HCEC 1CT (cell line): ENCODE measurements around the gene MRPL57.
"Not testable (repeated sequence)": the region's sequence is repeated elsewhere in the genome, so short reads cannot be mapped to it uniquely, and the experiment has no call there.

ENCODE experiments used
- DNase-seq: peaks from one replicate; pipeline ENCODE4 v3.0.0-alpha.2; 2017

Gene MRPL57

DNA sequence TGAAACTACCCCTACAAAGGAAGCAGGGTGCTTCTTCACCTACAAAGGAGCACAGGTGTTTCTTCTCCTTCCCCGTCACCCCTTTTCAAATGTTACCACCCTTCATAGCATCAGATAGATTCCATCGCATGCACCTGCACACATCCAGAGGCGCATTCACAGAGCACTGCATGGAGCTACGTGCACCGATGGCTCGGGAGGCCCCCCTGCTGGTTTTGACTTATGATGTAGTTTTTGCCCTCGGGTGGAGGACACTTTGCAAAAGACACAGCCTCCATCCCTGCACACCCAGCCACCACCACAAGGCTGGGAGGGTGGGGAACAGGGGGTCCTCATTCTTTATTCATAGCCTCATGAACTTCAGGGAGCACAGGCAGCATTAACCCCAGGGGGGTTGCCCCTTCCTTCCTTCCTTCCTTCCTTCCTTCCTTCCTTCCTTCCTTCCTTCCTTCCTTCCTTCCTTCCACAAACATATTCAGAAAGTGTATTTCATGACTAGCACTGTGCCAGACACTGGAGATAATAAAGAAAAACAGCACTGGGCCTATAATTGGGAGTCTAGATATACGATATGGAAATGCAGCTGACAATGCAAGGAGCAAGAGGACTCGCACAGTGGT lies 21.3 kb downstream of the MRPL57 start:
- DNase-seq: not testable (repeated sequence)

DNA sequence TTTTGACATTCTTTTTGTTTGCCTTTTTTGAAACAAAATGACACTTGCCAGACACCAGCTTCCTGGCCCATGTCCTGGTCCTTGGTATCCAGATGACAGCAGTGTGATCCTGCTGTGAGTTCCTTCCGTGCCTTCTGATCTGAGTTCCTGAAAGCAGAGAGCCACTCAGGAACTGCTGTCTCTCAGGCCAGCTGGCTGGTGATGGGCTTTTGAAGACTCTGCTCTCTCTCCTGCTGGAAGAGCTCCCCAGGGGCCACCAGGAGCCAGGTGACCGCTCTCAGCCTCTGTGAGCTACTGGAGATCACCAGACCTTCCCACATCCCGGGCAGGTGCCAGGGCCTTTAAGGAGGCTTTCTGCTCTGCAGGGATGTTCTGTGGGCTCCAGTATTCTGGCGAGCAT lies 21.9 kb downstream of the MRPL57 start:
- DNase-seq: not testable (repeated sequence)

DNA sequence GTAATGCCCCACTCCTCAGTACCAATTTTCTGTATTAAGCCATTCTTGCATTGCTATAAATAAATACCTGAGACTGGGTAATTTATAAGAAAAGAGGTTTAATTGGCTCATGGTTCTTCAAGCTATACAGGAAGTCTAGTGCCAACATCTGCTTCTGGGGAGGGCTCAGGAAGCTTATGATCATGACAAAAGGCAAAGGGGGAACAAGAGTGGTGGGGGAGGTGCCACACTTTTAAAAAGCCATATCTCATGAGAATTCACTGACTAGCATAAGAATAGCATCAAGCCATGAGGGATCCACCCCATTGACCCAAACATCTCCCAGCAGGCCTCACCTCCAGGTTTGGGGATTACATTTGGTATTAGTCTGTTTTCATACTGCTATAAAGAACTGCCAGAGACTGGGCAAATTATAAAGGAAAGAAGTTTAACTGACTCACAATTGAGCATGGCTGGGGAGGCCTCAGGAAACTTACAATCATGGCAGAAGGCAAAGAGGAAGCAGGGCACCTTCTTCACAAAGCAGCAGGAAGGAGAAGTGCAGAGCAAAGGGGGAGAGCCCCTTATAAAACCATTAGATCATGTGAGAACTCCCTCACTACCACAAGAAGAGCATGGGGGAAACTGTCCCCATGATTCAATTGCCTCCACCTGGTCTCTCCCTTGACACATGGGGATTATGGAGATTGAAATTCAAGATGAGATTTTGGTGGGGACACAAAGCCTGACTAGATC lies 25.2 kb downstream of the MRPL57 start:
- not testable (repeated sequence) for DNase-seq

DNA sequence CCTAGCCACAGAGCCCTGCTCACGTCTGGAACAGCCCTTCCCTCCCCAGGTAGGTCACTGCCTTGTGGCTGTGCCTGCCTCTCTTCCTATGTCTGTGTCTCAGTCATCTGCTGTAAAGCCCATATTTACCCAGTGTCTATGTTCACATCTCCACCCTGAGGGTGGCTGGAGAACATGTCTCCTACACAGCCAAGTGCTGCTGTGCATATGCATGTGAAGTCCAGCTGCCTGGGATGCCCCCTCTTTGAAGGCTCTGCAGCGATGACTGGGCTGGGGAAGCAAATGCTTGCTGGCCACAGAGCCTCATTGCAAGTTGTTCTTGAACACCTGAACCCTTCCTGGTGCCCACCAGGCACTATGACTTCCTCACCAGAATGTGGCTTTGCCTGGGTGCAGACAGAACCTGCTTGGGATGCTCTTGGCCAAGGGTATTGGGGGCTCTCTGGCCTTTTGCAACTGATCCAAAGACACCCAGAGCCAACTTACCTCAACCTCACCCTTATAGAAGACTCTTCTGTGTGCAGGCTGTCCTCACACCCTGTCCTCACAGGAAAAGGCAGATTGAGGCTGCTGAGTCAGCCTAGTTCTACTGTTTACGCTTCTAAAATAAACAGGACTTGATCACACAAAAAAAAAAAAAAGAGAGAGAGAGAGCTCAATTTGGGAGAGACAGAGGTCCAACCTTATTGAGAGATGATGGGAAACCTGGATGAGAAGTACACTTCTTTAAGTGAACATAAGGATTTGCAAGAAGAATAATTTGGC lies 26.5 kb downstream of the MRPL57 start:
- peak; percentile 14 for DNase-seq

DNA sequence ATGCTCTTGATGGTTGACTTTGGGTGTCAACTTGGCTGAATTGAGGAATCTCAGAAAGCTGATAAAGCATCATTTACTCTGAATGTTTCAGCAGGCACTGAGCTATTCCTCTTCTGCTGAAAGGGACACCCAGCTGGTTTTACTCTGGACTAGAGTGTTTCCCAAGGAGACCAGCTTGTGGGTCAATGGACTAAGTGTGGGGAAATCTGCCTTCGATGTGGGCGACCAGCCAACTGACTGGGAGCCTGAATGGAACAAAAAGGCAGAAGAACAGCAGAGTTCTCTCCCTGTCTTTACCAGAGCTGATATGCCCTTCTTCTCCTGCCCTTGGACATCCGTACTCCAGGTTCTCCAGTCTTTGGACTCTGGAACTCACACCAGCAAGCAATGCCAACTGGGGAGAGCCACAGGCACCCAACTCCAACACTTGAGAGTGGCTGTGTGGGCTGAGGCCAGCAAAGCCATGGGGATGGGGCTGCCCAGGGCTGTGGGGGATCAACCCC lies 32.2 kb downstream of the MRPL57 start:
- no peak for DNase-seq

DNA sequence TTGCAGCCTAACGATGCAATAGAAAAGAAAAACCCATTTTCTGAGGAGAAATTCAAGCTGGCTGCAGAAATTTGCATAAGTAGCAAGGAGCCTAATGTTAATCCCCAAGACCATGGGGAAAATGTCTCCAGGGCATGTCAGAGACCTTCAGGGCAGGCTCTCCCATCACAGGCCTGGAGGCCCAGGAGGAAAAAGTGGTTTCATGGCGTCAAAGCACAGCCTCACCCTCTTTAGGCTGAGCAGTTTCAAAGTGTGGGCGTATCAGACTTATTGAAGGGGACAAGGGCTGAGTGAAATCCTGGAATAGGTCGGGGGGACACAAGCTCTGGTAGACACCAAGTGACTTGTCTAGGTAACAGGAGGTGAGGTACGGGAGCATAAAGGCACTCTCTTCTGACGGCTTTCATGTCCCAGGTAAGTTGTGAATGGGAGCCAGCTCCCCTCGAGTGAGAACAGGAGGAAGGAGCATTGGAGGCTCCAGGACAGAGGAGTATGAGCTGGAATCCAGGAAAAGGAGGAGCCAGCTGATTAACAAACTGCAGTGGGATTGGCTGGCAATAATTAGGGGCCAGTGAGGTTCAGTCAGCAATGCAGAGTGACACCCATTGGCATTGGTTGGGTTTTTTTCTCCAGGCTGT lies 35.8 kb downstream of the MRPL57 start:
- no peak for DNase-seq

DNA sequence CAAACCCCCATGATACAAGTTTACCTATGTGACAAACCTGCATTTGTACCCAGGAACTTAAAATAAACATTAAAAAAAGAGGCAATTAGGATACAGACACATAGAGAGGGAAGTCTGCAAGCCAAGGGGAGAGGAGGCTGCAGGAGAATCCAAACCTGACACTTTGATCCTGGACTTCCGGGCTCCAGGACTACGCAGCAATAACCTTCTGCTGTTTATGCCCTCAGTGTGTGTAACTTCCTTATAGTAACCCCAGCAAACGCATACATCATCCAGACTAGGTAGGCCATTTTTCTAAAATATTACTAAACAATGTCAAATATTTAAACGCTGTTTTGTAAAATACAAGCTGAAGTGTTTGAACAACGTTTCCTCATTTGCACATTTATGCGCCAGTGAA lies 39.0 kb downstream of the MRPL57 start:
- DNase-seq: not testable (repeated sequence)

DNA sequence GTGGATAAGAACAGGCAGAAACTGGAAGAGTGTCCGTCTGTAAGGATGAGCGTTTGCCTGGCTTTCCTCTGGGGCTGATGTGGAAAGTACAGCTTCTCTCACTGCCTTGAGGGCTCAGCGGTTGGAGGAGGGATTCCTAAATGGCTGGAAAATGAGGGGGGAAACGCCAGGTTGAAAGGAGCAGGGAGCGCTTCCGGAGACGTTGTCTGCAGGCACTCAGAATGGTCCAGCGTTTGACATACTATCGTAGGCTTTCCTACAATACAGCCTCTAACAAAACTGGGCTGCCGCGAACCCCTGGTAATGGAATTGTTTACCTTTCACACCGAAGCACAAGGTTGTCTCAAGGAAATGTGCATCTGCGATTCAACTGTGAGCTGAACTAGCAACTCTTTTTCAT lies 39.9 kb downstream of the MRPL57 start:
- DNase-seq: no peak

DNA sequence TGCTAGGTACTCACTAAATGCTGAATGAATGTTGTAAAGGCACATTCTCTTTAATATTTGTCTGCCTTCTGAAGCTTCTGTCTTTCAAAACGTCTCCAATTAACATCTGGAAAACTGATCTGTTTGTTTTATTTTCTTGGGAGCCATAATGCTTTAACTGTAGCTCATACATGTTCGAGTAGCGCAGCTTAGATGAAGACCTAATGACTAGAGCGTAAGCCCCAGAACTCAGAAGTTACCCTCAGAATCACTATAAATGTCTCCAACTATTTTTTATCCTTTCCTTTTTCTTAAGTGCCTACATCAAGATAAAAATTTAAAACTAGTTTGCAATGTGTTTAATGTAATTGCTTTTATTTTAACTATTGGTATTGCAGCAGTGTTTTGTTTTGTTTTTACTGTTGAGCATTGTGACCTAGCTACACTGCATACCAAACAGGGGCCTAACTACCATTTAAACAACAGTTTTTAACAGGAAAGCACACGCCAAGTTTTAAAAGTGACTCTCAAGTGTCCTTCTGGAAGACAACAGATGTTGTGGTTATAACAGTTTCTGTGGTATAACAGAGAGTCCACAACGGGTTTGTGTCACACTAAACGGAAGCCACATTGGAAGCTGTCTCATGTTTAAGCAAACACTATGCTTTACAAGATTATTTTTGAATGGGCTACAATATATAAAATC lies 42.0 kb downstream of the MRPL57 start:
- DNase-seq: no peak

DNA sequence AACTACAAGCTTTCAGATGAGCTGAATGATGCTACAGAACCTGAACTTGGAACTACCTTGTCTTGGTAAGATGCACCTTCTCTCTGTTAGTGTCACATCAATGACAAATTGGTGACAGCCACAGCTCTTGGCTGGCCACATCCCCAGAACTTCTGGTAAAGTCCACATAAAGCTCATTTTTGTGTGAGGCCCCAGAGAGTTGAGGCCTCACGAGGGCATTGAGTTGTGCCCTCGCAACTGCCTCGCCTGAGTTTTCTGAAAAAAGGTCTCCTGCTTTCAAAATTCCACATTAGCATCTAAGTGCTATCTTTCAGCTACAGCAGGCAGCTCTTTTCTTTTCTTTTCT lies 42.6 kb downstream of the MRPL57 start:
- no peak for DNase-seq

DNA sequence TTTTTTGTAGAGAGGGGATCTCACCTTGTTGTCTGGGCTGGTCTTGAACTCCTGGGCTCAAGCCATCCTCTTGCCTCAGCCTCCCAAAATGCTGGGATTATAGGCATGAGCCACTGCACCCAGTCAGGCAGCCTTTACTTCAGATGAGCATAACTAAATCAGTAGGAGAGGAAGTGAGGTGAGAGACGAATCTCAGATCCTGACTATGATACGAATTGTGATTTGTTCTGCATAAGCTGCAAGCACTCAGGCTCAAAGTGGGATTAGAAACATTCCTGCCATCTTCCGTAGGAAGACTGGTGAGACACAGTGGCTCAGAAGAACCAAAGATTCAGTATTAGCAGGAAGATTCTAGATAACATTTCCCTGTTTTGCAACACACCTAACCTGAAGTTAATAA lies 43.3 kb downstream of the MRPL57 start:
- not testable (repeated sequence) for DNase-seq

DNA sequence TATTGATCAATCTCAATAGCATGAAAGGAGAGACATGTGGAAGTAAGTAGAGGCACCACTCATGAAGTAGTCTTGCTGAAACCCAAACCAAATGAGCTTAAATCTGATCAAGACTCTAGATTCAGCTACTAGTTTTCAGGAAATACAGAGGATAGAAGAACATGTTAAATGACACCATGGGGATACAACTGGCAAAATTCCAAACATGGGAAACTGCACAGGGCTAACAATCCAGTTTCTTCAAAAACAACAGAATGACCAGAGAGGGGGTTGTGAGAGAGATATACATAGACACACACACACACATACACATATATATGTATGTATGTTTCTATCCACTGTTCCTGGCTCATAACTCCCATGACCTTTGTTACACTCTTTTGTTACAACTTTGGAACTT lies 44.8 kb downstream of the MRPL57 start:
- no peak for DNase-seq

DNA sequence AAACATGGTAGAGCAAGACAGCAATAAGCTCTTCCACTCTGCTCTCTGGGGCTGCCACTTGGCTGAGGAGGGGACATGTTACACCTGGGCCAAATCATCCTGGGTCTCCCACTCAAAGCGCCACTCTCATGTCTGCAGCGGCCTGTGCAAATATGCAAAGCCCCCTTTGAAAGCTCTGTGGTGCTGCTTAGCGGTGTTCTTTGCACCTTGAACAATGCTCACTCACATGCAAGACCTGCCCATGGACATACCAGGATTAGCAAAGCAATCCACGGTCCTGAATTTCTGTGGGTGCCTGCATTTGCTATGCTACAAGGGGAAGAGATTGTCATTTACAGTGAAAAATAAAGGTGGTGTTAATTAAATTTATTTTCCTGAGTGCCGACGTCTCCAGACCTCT lies 48.6 kb downstream of the MRPL57 start:
- DNase-seq: no peak

DNA sequence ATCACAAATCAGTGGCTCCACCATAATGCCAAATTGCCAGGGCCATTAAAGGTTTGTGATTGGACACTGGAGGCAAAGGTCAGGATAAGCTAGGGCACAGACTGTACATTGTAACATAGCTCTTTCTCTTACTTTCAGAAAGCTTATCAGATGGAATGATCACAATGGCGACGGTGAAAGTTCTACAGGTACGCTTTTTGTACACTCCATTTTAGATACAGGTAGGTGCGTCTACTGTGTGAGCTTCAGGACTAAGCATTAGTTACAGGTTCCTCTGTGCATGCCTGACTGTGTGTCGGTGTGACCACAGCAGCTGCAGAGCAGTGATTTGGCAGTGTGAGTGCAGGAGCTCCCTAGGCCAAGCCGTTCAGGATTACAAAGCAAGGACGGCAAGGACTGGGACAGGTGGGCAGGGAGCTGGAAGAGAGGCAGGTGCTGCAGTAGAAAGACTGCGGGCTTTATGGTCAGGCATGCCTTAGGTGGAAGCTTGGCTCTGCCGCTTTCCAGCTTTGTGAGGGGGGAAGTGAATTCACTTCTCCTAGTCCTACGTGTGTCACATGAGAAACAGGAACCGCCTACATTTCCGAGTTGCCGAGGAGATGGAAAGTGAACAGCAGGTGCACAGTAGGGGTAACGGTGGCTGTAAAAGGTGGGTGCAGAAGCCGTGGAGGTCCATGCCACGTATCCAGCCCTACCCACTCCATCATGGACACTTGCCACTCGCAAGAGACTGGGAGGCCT lies 49.6 kb downstream of the MRPL57 start:
- DNase-seq: no peak

DNA sequence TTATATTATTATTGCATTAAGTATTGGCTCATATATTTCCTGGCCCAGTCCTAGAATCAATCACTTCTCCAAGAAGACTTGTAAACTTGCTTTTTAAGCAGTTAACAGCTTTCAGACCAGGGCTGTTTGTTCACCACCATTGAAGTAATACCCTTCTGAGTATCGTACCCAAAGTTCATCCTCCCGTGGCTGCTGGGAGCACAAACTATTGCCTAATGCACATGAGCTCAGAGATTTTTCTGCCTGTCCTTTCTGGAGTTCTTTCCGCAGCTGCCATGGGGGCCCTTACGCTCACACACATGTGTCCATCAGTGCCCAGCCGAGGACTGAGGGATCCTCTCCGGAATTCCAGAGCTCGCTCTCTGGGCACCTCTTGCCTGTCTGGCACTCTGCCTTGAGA lies 51.5 kb downstream of the MRPL57 start:
- DNase-seq: no peak
